Ishikawa (cell line): ENCODE measurements around the gene PTCD2.

Source experiments
- CEBPB ChIP-seq: IDR thresholded peaks from 2 replicates; pipeline ENCODE4 v1.6.1; 2012
- CREB1 ChIP-seq: IDR thresholded peaks from 2 replicates; pipeline ENCODE4 v1.6.1; 2012; ENCODE audit warnings: low read depth
- EGR1 ChIP-seq: IDR thresholded peaks from 2 replicates; pipeline ENCODE4 v1.6.1; 2012
- EP300 ChIP-seq: IDR thresholded peaks from 2 replicates; pipeline ENCODE4 v1.6.1; 2012; ENCODE audit warnings: borderline replicate concordance
- FOXM1 ChIP-seq: IDR thresholded peaks from 2 replicates; pipeline ENCODE4 v1.6.1; 2012; ENCODE audit warnings: low read depth, borderline replicate concordance
- NFIC ChIP-seq: IDR thresholded peaks from 2 replicates; pipeline ENCODE4 v1.6.1; 2012
- RAD21 ChIP-seq: IDR thresholded peaks from 2 replicates; pipeline ENCODE4 v1.6.1; 2012; ENCODE audit warnings: low read depth
- TAF1 ChIP-seq: IDR thresholded peaks from 2 replicates; pipeline ENCODE4 v1.6.1; 2012; ENCODE audit warnings: low read depth, mild to moderate bottlenecking
- TCF12 ChIP-seq: IDR thresholded peaks from 2 replicates; pipeline ENCODE4 v1.6.1; 2012; ENCODE audit warnings: low read depth
- TEAD4 ChIP-seq: IDR thresholded peaks from 2 replicates; pipeline ENCODE4 v1.6.1; 2012
- YY1 ChIP-seq: IDR thresholded peaks from 2 replicates; pipeline ENCODE4 v1.6.1; 2012; ENCODE audit warnings: low read depth
- ZBTB7A ChIP-seq: IDR thresholded peaks from 2 replicates; pipeline ENCODE4 v1.6.1; 2012; ENCODE audit warnings: low read depth
- TF ChIP-seq, protein P1 (sequence below): IDR thresholded peaks from 2 replicates; pipeline ENCODE4 v1.6.1; 2012
- TF ChIP-seq, protein P2 (sequence below): IDR thresholded peaks from 2 replicates; pipeline ENCODE4 v1.6.1; 2012; ENCODE audit warnings: low read depth, mild to moderate bottlenecking
- TF ChIP-seq, protein P3 (sequence below): IDR thresholded peaks from 2 replicates; pipeline ENCODE4 v1.6.1; 2012

Gene PTCD2

DNA sequence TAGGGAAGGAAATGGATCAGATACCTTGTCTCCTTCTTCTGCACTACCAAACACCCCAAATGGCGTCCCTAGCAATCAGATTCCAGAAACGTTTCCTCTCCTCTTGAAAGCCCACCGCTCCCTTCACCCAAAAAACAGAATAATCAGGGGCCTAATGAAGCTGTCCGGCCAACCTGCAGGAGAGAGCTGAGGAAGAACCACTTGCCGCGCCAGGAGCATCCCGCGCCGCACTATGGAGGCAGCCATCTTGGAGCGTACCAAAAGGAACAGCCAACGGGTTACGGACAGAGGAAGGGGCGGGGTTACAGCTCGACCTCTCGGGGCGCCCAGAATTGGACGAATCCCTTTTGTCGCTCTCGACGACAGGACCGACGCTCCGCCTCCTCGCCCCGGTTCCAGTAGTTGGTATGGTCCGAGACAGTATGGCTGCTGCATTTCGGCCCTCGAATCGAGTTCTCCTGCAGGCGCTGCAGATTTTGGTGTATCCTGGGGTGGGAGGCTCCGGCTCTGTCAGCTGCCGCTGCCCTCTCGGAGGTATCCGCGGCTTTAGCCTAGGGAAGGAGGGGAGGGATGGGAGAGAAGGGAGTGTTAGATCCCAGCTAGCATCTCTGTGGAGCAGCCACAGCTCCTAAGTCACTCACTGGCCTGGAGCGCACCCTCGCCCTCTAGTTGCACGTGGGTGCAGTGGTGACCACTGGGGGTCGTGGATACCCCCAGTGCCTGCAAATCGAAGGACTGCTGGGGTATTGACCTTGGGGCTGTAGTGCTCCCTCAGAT, at the start of gene PTCD2, which contains the start of gene MRPS27:
Gene PTCD2, plus strand, starts transcription at position 398 of the 777 bp plus-strand sequence. Its CDS starts 10 bp downstream, at position 408.
Gene MRPS27, minus strand, starts transcription at position 265 of the 777 bp plus-strand sequence. Its CDS starts 19 bp downstream, at position 246.
- no peak; the same call in 1 of the 2 replicates for TF ChIP-seq FOXM1
- TF ChIP-seq EGR1: no peak
- no peak for TF ChIP-seq TCF12
- peak; percentile 85 for TF ChIP-seq ZBTB7A
- TF ChIP-seq EP300: peak; percentile 38; the same call in 1 of the 2 replicates
- peak; percentile 98 for TF ChIP-seq YY1
- TF ChIP-seq CREB1: peak; percentile 59
- no peak for TF ChIP-seq CEBPB
- TF ChIP-seq TAF1: peak; percentile 98
- TF ChIP-seq, protein P1, sequence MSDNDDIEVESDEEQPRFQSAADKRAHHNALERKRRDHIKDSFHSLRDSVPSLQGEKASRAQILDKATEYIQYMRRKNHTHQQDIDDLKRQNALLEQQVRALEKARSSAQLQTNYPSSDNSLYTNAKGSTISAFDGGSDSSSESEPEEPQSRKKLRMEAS: peak; percentile 91
- TF ChIP-seq, protein P2, sequence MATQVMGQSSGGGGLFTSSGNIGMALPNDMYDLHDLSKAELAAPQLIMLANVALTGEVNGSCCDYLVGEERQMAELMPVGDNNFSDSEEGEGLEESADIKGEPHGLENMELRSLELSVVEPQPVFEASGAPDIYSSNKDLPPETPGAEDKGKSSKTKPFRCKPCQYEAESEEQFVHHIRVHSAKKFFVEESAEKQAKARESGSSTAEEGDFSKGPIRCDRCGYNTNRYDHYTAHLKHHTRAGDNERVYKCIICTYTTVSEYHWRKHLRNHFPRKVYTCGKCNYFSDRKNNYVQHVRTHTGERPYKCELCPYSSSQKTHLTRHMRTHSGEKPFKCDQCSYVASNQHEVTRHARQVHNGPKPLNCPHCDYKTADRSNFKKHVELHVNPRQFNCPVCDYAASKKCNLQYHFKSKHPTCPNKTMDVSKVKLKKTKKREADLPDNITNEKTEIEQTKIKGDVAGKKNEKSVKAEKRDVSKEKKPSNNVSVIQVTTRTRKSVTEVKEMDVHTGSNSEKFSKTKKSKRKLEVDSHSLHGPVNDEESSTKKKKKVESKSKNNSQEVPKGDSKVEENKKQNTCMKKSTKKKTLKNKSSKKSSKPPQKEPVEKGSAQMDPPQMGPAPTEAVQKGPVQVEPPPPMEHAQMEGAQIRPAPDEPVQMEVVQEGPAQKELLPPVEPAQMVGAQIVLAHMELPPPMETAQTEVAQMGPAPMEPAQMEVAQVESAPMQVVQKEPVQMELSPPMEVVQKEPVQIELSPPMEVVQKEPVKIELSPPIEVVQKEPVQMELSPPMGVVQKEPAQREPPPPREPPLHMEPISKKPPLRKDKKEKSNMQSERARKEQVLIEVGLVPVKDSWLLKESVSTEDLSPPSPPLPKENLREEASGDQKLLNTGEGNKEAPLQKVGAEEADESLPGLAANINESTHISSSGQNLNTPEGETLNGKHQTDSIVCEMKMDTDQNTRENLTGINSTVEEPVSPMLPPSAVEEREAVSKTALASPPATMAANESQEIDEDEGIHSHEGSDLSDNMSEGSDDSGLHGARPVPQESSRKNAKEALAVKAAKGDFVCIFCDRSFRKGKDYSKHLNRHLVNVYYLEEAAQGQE: no peak

DNA sequence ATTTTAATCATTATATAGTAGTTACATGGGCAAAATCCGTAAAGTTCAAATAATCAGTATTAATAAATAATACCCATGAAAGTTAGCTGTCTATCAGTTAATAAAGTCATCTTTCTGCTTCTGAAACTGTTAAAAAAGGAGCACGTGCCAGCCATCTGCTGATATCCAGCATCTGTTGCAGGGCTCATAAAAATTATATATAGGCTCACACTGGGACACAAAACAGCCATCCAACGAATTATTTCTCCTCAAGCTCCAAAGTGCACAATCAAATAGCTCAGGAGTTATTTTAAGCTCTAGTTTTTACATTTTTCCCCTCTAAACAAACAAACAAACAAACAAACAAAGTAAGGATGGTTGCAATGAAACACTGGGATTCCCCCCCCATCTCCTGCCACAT, 48.5 kb upstream of the PTCD2 start:
- TF ChIP-seq, protein P2: no peak
- TF ChIP-seq CREB1: no peak
- no peak for TF ChIP-seq ZBTB7A
- TF ChIP-seq TCF12: no peak
- no peak for TF ChIP-seq TAF1
- no peak for TF ChIP-seq YY1
- TF ChIP-seq, protein P3, sequence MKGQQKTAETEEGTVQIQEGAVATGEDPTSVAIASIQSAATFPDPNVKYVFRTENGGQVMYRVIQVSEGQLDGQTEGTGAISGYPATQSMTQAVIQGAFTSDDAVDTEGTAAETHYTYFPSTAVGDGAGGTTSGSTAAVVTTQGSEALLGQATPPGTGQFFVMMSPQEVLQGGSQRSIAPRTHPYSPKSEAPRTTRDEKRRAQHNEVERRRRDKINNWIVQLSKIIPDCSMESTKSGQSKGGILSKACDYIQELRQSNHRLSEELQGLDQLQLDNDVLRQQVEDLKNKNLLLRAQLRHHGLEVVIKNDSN: no peak
- TF ChIP-seq, protein P1: no peak
- TF ChIP-seq TEAD4: no peak
- TF ChIP-seq EGR1: no peak

GRCh38 chr5:72272398-72272797, 47.8 kb upstream of the PTCD2 start:
- TF ChIP-seq, protein P3: no peak
- no peak for TF ChIP-seq FOXM1
- TF ChIP-seq, protein P1: no peak
- TF ChIP-seq EP300: no peak
- TF ChIP-seq RAD21: no peak
- no peak for TF ChIP-seq CEBPB
- no peak for TF ChIP-seq NFIC
- no peak for TF ChIP-seq YY1

DNA sequence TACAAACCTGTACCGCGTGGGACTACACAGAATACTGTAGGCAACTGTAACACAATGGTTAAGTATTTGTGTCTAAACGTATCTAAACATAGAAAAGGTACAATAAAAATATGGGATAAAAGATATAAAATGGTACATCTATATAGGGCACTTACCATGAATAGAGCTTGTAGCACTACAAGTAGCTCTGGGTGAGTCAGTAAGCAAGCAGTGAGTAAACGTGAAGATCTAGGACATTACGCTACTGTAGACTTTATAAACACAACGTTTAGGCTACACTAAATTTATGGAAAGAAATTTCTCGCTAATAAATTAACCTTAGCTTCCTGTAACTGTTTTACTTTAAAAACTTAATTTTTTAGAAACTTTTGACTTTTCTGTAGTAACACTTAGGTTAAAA, 46.6 kb upstream of the PTCD2 start:
- no peak for TF ChIP-seq ZBTB7A
- TF ChIP-seq, protein P1: no peak
- no peak for TF ChIP-seq CREB1
- TF ChIP-seq EP300: no peak
- no peak for TF ChIP-seq TEAD4
- TF ChIP-seq YY1: no peak

GRCh38 chr5:72276219-72276752, 43.9 kb upstream of the PTCD2 start:
- TF ChIP-seq CEBPB (no peak), NFIC (no peak), FOXM1 (no peak), TEAD4 (no peak), YY1 (no peak), TAF1 (no peak), TCF12 (no peak), EGR1 (no peak), CREB1 (no peak)
- TF ChIP-seq, protein P2: no peak
- TF ChIP-seq, protein P1: no peak
